Mucosa of gallbladder (tissue), 1 donor: ENCODE data around the gene TMEM123. TPM values are rescaled to one million over a fixed set of nuclear protein-coding genes. Genes with fewer than 3 reads are reported as not detected.
A peak's percentile ranks its signal among the peaks of the same experiment; 100 is the strongest.

Experiments used
- DNase-seq: peaks from one replicate; pipeline ENCODE4 v3.0.0-alpha.2; 2020; ENCODE audit warnings: low spot score
- total RNA-seq: library from RNA; stranded (reverse); gene quantifications from one replicate; pipeline ENCODE4 v1.2.1, GENCODE V29; 2021
- donor health status: DM: no; HTN: no; CAD: no.

The TMEM123 gene
- total RNA-seq, 1 donor from 2014 or later: 135 TPM

- no peak for DNase-seq
Measured at GRCh38 chr11:102367364-102367763, 85.2 kb downstream of the TMEM123 start.

- DNase-seq: no peak
Measured at GRCh38 chr11:102364991-102365390, 87.6 kb downstream of the TMEM123 start.

- no peak for DNase-seq
Measured at GRCh38 chr11:102361086-102362031, 91.2 kb downstream of the TMEM123 start.

- DNase-seq: no peak
Measured at GRCh38 chr11:102360681-102361080, 91.9 kb downstream of the TMEM123 start.

- no peak for DNase-seq
Measured at GRCh38 chr11:102359372-102359771, 93.2 kb downstream of the TMEM123 start.

GRCh38 chr11:102357116-102357515, 95.4 kb downstream of the TMEM123 start:
- DNase-seq: no peak

- DNase-seq: no peak
Measured at GRCh38 chr11:102347462-102348370, 104.8 kb downstream of the TMEM123 start.

GRCh38 chr11:102346748-102347461, 105.7 kb downstream of the TMEM123 start, which contains the start of gene BIRC2:
Gene BIRC2, plus strand, starts transcription at chr11:102347214. Its CDS starts 2,641 bp downstream, at chr11:102349855.
- DNase-seq: peak; percentile 95

GRCh38 chr11:102346456-102346747, 106.2 kb downstream of the TMEM123 start:
- no peak for DNase-seq

Other genes with a start within 250 kb of the TMEM123 start
- 20.2 TPM for gene BIRC3, start 135.3 kb downstream of the TMEM123 start, total RNA-seq
- gene BIRC2, start 105.6 kb downstream of the TMEM123 start, total RNA-seq: 53.5 TPM
- 1,865 TPM for gene MMP7, start 78.0 kb upstream of the TMEM123 start, total RNA-seq
- 0.35 TPM for gene MMP20, start 172.6 kb upstream of the TMEM123 start, total RNA-seq